ENCODE data around the gene DEXI.

DNA sequence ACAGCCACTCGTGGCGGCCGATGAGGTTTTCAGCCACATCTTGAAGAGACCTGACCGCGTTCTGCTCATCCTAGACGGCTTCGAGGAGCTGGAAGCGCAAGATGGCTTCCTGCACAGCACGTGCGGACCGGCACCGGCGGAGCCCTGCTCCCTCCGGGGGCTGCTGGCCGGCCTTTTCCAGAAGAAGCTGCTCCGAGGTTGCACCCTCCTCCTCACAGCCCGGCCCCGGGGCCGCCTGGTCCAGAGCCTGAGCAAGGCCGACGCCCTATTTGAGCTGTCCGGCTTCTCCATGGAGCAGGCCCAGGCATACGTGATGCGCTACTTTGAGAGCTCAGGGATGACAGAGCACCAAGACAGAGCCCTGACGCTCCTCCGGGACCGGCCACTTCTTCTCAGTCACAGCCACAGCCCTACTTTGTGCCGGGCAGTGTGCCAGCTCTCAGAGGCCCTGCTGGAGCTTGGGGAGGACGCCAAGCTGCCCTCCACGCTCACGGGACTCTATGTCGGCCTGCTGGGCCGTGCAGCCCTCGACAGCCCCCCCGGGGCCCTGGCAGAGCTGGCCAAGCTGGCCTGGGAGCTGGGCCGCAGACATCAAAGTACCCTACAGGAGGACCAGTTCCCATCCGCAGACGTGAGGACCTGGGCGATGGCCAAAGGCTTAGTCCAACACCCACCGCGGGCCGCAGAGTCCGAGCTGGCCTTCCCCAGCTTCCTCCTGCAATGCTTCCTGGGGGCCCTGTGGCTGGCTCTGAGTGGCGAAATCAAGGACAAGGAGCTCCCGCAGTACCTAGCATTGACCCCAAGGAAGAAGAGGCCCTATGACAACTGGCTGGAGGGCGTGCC lies 35.1 kb downstream of the DEXI start:
- TF ChIP-seq EP300 (conservative IDR thresholded peaks at IDR 0.05; ENCODE audit: poor library complexity, severe bottlenecking), result no peak
- TF ChIP-seq POLR2AphosphoS5 (IDR thresholded peaks at IDR 0.05), result no peak

Measured in neural cell (in vitro differentiated cells).